DND-41 (cell line): ENCODE results near the gene CCDC6.

ENCODE experiments used
- EZH2 ChIP-seq: IDR thresholded peaks from 3 replicates; pipeline ENCODE4 v1.6.1; 2012; ENCODE audit warnings: borderline replicate concordance, low read depth, mild to moderate bottlenecking, moderate library complexity, low read length, inconsistent platforms; ENCODE audit not compliant: severe bottlenecking
- TF ChIP-seq, protein P1 (sequence below): IDR thresholded peaks from 2 replicates; pipeline ENCODE4 v1.5.1; 2012; ENCODE audit warnings: borderline replicate concordance, low read length, moderate library complexity, mild to moderate bottlenecking; ENCODE audit not compliant: poor library complexity, severe bottlenecking; ENCODE audit errors: extremely low read depth

DNA sequence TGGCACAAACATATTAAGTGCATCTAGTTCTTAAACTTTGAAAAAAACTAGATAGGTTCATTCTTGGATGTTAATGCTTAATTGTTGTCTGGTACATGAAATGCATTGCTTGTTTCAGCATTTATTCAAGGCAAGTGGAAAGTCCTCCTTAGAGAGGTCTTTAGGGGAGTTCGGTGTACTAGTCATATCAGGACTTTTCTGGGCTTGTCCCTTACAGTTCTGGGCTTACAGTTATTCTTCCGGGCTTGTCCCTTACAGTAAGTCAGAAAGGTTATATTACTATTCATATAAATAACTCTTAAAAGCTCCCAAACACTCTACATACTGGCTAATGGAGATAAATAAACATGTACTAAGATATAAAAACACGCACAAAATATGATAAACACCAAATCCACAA, 91.5 kb downstream of the CCDC6 start:
- TF ChIP-seq, protein P1, sequence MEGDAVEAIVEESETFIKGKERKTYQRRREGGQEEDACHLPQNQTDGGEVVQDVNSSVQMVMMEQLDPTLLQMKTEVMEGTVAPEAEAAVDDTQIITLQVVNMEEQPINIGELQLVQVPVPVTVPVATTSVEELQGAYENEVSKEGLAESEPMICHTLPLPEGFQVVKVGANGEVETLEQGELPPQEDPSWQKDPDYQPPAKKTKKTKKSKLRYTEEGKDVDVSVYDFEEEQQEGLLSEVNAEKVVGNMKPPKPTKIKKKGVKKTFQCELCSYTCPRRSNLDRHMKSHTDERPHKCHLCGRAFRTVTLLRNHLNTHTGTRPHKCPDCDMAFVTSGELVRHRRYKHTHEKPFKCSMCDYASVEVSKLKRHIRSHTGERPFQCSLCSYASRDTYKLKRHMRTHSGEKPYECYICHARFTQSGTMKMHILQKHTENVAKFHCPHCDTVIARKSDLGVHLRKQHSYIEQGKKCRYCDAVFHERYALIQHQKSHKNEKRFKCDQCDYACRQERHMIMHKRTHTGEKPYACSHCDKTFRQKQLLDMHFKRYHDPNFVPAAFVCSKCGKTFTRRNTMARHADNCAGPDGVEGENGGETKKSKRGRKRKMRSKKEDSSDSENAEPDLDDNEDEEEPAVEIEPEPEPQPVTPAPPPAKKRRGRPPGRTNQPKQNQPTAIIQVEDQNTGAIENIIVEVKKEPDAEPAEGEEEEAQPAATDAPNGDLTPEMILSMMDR, result no peak
- no peak for TF ChIP-seq EZH2
